Thyroid gland (tissue), 4 donors: ENCODE data around the gene CCDC80. TPM values are rescaled to one million over a fixed set of nuclear protein-coding genes. Genes with fewer than 3 reads are reported as not detected.

Experiments used
- DNase-seq, 2 donors: peaks; one replicate each; pipeline ENCODE4 v3.0.0-alpha.2; 2019
- H3K27ac ChIP-seq, 3 donors: fragments of 200-600 bp; sonication (generic); 1 replicate in 2 of 3; 2 replicates in 1 of 3; pipeline ENCODE4 v1.5.1; 2016 to 2019; ENCODE audit warnings: mild to moderate bottlenecking in 1 of 3, moderate library complexity in 1 of 3
- H3K27me3 ChIP-seq: fragments of 200-600 bp; sonication (generic); one replicate; pipeline ENCODE4 v1.5.1; 2019
- H3K36me3 ChIP-seq, 2 donors: fragments of 200-600 bp; sonication (generic); one replicate each; pipeline ENCODE4 v1.5.1; 2016 to 2019
- H3K4me1 ChIP-seq, 2 donors: fragments of 200-600 bp; sonication (generic); one replicate each; pipeline ENCODE4 v1.5.1; 2017 to 2019
- H3K4me3 ChIP-seq, 3 donors: fragments of 200-600 bp; sonication (generic); replicated peaks in 1 of 3; 1 replicate in 2 of 3; 2 replicates in 1 of 3; pipeline ENCODE4 v1.5.1; 2016; ENCODE audit warnings: mild to moderate bottlenecking in 1 of 3
- H3K9me3 ChIP-seq: fragments of 200-600 bp; sonication (generic); one replicate; pipeline ENCODE4 v1.5.1; 2017
- CTCF ChIP-seq, 6 experiments: fragments of 200-600 bp in 3 of 6; fragments of 450-650 bp in 3 of 6; sonication (generic) in 3 of 6; IDR thresholded peaks; one replicate each; pipeline ENCODE4 v1.5.1; 2016 to 2019; ENCODE audit warnings: antibody characterized with exemption in 6 of 6, mild to moderate bottlenecking in 2 of 6, inconsistent platforms in 1 of 6, moderate library complexity in 1 of 6
- POLR2A ChIP-seq, 2 donors: fragments of 450-650 bp; IDR thresholded peaks; one replicate each; pipeline ENCODE4 v1.6.1; 2017; ENCODE audit warnings: antibody characterized with exemption in 2 of 2, mild to moderate bottlenecking in 2 of 2, moderate library complexity in 1 of 2
- WGBS, 2 donors: methylation state at CpG; one replicate each; pipeline ENCODE4 v1.1.5; 2017; 5-methylcytosine and 5-hydroxymethylcytosine counted together
- intact Hi-C: fragments of 100-400 bp; cut with DNase I; formaldehyde crosslinking; loops from one replicate; pipeline ENCODE4 v1.15.1; 2023
- total RNA-seq, 4 donors: library from RNA; depleted of rRNA; stranded (reverse); fragments of >200 nt; gene quantifications; one replicate each; pipeline ENCODE4 v1.2.3, GENCODE V29; 2016

Gene CCDC80
- total RNA-seq, 4 donors from 2014 or later = 41.5 to 100 (median 63.7) TPM

GRCh38 chr3:112634786-112635541 lies 6.0 kb downstream of the CCDC80 start:
- no peak for TF ChIP-seq POLR2A (IDR thresholded peaks at IDR 0.05)
- TF ChIP-seq CTCF (IDR thresholded peaks at IDR 0.05) = no peak
- Histone ChIP-seq H3K4me1 (peaks cover 47 to 70% of the 10 kb centered on the region in 2 donors), H3K27me3 (no peaks in the 10 kb centered on the region), H3K27ac (peak overlapping the region; percentile 57 to 85 (median 77)), H3K9me3 (no peaks in the 10 kb centered on the region), H3K36me3 (no peaks in the 10 kb centered on the region), H3K4me3 (no peak overlapping the region)
- no peak for DNase-seq
- 81 to 84% methylated on average over 4 of the region's 4 CpGs for WGBS, 2 donors
- intact Hi-C loops = no loop called here

DNA sequence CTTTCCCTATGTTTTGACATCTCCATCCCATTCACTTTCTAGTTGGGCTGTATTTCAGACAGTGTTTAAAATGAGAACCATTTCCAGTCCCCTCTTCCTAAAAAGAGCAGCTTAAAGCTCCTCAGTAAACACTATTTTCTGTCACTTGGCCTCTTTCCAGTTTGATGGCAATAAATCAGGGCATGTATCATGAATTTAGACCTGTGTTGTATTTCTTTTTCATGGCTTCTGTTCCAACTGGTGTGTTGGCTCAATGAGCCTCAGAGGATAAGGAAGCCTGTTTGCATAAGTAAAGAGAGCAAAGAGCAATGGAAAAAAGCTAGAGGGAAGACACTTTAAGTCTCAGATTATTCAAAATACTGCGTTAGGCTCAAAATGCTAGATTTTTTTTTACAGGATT lies 7.2 kb downstream of the CCDC80 start:
- H3K9me3 ChIP-seq = no peaks in the 10 kb centered on the region
- no peak for DNase-seq
- H3K4me3 ChIP-seq = no peak overlapping the region
- intact Hi-C loops = no loop called here
- WGBS, 2 donors = 47 to 53% methylated on average over 1 of the region's 1 CpG
- H3K27me3 ChIP-seq = no peaks in the 10 kb centered on the region
- no peaks in the 10 kb centered on the region for H3K36me3 ChIP-seq
- H3K27ac ChIP-seq = peak overlapping the region in 2 of 3 donors; percentile 41 to 85
- peaks cover 45 to 78% of the 10 kb centered on the region in 2 donors for H3K4me1 ChIP-seq
- TF ChIP-seq POLR2A (IDR thresholded peaks at IDR 0.05) (no peak), CTCF (IDR thresholded peaks at IDR 0.05) (no peak)

- Histone ChIP-seq H3K4me1 (peaks cover 40 to 78% of the 10 kb centered on the region in 2 donors), H3K36me3 (no peaks in the 10 kb centered on the region), H3K27ac (peak overlapping the region in 2 of 3 donors; percentile 41 to 85), H3K9me3 (no peaks in the 10 kb centered on the region), H3K27me3 (no peaks in the 10 kb centered on the region), H3K4me3 (no peak overlapping the region)
- intact Hi-C loops = no loop called here
- 62 to 77% methylated on average over 3 of the region's 3 CpGs for WGBS, 2 donors
- no peak for DNase-seq
- TF ChIP-seq CTCF (IDR thresholded peaks at IDR 0.05) (no peak), POLR2A (IDR thresholded peaks at IDR 0.05) (no peak)
Measured at GRCh38 chr3:112633191-112633590, 7.8 kb downstream of the CCDC80 start.

DNA sequence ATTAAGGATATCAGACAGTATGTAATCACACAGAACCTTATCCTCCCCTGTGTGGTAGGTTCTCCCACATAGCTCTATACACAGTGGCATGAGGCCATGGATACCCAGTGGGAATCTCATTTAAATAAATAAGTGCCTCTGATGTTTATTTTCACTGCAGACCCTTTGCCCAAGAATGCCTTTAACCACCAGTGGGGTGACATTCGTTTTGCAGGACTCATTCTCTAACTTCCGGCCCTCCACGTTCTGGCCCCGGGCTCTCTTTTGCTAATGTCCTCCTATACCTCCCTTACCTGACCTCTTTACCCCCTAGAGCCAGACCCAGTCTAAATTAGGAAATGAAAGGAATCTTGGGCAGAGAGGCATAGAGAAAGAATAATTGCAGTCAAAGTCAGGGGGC lies 8.3 kb downstream of the CCDC80 start:
- Histone ChIP-seq H3K27me3 (no peaks in the 10 kb centered on the region), H3K4me3 (no peak overlapping the region), H3K4me1 (peaks cover 44 to 78% of the 10 kb centered on the region in 2 donors), H3K36me3 (no peaks in the 10 kb centered on the region), H3K9me3 (no peaks in the 10 kb centered on the region), H3K27ac (peak overlapping the region in 2 of 3 donors; percentile 41 to 85)
- intact Hi-C loops = no loop called here
- no peak for TF ChIP-seq POLR2A (IDR thresholded peaks at IDR 0.05)
- TF ChIP-seq CTCF (IDR thresholded peaks at IDR 0.05) = no peak
- no peak for DNase-seq
- 49 to 53% methylated on average over 4 of the region's 4 CpGs for WGBS, 2 donors

GRCh38 chr3:112631257-112631656 lies 9.7 kb downstream of the CCDC80 start:
- Histone ChIP-seq H3K27ac (no peak overlapping the region), H3K4me1 (peaks cover 47 to 72% of the 10 kb centered on the region in 2 donors), H3K27me3 (no peaks in the 10 kb centered on the region), H3K4me3 (no peak overlapping the region), H3K9me3 (no peaks in the 10 kb centered on the region), H3K36me3 (no peaks in the 10 kb centered on the region)
- intact Hi-C loops = no loop called here
- no peak for DNase-seq
- WGBS, 2 donors = 94 to 96% methylated on average over 3 of the region's 3 CpGs
- TF ChIP-seq CTCF (IDR thresholded peaks at IDR 0.05) (no peak), POLR2A (IDR thresholded peaks at IDR 0.05) (no peak)
